Right forelimb (tissue), 1 donor: Measurements from ENCODE around the gene MPHOSPH9.
A peak's percentile ranks its signal among the peaks of the same experiment; 100 is the strongest.
"Not testable (repeated sequence)": the region's sequence is repeated elsewhere in the genome, so short reads cannot be mapped to it uniquely, and the experiment has no call there.

ENCODE experiments used
- DNase-seq: peaks from one replicate; pipeline ENCODE4 v3.0.0-alpha.2; 2018

Gene MPHOSPH9

DNA sequence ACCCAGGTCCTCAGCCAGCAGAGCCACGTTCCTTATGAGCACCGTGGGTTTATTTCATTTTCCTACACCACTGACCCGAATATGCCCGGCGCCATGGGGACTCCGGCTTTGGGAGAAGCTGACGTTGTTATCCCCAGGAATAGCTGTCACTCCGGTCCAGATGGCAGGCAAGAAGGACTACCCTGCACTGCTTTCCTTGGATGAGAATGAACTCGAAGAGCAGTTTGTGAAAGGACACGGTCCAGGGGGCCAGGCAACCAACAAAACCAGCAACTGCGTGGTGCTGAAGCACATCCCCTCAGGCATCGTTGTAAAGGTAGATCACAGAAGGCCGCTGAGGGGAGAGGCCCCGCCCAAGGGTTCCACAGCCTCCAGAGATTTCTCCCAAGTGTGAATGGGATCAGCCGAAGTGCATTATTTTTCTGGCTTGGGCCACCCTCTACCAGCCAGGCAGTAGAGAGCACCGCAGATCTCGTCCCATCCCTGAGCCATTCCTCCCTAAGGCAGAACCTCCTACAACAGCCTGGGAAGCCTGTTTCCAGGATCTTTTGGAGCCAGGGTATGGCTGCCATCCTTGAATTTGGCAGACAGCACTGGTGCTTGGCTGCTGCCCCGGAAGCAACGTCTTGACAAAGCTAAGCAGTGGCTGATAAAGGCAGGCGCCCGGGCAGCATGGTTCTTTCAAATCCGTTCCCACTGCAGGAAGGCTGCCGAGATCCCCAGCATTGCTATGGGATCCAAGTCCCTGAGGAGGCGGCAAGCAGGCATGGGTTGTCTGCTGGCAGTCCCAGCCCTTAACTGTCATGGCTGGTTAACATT is 20.9 kb upstream of the MPHOSPH9 start:
- DNase-seq: no peak

DNA sequence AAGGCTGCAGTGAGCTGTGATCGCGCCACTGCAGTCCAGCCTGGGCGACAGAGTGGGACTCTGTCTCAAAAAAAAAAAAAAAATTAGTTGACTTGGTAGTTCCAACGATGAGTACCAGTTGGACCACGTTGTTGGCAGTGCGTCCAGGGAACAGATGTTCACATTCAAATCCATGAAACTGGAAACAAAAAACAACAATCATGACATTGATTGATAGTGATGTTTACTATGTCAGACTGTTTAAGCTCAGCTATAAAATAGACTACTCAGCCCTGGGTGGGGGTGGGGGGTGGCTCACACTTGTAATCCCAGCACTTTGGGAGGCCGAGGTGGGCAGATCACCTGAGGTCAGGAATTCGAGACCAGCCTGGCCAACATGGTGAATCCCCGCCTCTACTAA is 19.4 kb upstream of the MPHOSPH9 start:
- not testable (repeated sequence) for DNase-seq

DNA sequence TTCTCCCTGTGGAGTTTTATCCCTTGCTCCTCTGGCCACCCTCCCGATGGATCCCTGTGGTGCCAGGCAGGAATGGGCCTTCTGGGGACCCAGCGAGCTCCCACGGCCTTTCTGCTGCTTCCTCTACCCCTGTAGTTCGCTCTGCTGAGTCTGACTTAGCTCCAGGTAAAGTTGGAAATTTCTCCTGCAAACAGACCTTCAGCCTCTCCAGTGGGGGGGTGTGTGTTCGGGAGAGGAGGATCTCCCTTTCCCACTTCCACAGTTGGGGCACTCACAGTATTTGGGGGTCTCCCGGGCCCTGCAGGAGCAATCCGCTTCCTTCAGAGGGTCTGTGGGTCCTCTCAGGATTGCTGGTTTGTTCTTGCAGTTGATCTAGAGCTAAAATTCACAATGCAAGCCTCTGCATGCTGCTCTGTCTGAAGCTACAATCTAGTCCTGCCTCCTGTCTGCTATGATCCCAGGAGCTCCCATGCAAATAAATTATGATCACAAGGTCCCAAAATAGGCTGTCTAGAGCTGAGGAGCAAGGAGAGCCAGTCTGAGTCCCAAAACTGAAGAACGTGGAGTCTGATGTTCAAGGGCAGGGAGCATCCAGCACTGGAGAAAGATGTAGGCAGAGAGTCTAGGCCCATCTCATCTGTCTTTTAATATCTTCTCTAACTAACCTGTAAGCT is 18.6 kb upstream of the MPHOSPH9 start:
- no peak for DNase-seq

DNA sequence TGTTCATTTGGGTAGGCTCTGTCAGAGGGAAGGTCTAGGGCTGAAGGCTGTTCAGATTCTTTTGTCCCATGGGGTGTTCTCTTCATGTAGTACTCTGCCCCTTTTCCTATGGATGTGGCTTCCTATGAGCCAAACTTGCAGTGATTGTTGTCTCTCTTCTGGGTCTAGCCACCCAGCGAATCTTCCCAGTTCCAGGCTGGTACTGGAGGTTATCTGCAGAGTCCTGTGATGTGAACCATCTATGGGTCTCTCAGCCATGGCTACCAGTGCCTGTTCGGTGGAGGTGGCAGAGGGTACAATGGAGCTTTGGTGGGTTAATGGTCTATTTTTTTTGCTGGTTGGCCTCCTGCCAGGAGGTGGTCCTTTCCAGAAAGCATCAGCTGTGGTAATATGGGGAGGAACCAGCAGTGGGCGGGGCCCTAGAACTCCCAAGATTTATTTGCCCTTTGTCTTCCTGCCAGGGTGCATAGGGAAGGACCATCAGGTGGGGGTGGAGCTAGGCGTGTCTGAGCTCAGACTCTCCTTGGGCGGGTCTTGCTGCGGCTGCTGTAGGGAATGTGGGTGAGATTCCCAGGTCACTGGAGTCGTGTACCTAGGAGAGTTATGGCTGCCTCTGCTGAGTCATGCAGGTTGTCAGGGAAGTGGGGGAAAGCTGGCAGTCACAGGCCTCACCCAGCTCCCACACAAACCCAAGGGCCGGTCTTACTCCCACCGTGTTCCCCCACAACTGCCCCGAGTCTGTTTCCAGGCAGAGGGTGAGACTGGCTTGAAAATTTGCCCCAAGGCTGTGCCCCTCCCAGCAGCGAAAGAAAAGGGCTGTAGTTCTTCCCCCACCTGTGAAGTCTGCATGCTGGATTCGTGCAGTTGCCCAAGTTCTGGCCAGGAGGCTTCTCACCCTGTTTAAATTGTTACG is 17.8 kb upstream of the MPHOSPH9 start:
- DNase-seq: no peak

DNA sequence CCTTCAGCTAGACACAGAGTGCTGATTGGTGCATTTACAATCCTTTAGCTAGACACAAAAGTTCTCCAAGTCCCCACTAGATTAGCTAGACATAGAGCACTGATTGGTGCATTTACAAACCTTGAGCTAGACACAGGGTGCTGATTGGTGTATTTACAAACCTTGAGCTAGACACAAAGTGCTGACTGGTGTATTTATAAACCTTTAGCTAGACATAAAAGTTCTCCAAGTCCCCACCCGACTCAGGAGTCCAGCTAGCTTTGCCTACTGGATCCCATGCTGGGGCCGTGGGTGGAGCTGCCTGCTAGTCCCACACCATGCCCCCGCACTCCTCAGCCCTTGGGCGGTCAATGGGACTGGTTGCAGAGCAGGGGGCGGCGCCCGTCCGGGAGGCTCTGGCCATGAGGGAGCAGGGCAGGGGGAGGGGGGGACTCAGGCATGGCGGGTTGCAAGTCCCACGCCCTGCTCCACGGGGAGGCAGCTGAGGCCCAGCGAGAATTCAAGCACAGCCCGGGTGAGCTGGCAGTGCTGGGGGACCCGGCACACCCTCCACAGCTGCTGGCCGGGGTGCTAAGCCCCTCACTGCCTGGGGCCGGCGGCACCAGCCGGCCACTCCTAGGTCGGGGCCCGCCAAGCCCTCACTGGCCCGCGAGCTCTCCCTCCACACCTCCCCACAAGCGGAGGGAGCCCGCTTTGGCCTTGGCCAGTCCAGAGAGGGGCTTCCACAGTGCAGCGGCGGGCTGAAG is 16.2 kb upstream of the MPHOSPH9 start:
- not testable (repeated sequence) for DNase-seq

DNA sequence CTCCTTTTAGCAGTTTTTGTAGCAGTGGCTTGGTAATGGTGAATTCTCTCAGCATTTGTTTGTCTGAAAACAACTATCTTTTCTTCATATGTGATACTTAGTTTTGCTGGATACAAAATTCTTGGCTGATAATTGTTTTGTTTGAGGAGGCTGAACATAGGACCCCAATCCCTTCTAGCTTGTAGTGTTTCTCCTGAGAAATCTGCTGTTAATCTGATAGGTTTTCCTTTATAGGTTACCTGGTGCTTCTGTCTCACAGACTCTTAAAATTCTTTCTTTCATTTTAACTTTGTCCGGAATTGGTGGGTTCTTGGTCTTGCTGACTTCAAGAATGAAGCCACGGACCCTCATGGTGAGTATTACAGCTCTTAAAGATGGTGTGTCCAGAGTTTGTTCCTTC is 15.2 kb upstream of the MPHOSPH9 start:
- DNase-seq: not testable (repeated sequence)

DNA sequence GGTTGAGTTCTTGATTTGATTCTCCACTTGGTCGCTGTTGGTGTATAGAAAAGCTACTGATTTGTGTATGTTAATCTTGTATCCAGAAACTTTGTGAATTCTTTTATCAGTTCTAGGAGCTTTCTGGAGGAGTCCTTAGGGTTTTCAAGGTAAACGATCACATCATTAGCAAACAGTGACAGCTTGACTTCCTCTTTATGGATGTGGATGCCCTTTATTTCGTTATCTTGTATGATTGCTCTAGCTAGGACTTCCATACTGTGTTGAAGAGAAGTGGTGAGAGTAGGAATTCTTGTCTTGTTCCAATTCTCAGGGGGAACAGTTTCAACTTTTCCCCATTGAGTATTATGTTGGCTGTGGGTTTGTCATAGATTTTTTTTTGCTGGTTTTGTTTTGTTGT is 12.7 kb upstream of the MPHOSPH9 start:
- no peak for DNase-seq

DNA sequence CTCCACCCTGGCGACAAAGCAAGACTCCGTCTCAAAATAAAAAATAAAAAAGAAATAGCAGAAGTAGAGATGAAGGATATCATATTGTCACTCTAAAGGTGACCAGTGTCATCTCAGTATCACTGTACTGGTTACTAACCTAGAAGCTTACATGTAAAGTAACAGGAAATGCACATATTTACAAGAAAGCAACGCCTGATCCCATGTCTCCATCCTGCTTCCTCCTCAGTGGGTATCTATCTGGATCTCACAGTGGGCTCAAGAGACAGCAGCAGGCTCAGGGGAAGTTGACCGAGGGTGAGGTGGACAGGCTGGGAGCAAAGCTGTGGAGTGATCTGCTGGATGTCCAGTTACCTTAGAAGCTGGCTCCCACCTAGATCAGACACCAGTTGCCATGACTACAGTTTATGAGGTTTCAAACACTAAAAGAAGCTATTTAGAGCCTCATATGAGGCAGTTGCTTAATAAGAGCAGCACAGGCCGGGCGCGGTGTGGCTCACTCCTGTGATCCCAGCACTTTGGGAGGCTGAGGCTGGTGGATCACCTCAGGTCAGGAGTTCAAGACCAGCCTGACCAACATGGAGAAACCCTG is 10.8 kb upstream of the MPHOSPH9 start:
- DNase-seq: no peak

DNA sequence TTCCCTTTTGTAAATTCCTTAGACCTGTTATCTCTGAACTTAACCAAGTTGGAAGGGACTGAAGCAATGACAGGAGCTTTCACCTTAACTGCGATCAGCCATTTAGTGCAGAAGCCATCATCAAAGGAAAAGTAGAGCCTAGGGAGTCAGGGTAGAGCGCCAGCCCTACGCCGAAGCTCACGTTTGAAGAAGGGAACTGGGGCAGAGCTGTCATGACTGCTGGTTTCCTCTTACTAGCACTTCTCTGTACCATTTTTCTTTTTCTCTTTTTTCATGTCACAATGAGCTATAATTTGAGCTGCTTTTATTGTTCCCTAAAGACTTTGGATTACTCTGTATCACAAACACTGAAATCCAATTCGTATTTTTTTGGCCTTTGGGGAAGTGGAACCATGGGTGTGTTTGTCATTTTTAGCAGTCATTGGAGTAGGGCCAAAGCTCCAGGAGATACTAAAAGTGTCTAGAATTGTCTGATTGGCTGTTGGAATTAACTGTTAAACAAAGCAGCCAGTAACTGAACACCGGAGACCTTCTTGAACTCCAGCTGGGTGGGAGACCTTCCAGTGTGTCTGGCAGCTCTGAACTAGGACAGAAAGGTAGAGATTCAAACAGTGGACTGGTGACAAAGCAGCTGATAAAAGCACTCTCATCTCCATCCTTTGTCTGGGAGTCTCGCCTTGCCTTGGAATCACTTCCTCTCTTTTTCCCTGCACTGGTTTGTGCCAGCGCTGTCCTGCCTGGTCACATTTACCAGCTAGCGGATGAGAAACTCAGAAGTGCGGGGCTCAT is 9.4 kb upstream of the MPHOSPH9 start:
- DNase-seq: no peak

DNA sequence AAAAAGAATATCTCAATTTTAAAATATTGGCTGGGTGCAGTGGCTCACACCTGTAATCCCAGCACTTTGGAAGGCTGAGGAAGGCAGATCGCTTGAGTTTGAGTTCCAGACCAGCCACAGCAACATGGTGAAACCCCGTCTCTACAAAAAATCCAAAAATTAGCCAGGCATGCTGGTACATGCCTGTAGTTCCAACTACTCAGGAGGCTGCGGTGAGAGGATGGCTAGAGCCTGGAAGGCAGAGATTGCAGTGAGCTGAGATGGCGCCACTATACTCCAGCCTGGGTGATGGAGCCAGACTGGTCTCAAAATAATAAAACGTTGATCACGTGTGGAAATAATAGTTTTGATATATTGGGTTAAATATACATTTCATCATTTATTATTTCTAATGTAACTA is 6.0 kb upstream of the MPHOSPH9 start:
- DNase-seq: no peak

DNA sequence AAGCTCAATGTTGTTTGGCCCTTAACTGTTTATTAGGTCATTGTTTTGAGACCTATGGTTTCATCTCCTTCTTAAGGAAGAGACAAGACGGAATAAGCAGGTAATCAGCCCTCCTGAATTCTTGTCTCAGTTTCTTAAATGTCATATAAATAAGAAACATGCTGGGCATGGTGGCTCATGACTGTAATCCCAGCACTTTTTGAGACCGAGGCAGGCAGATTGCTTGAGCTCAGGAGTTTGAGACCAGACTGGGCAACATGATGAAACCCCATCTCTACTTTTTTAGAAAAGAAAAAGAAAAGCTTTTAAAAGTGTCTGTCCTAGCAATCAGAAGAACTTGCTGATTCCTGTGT is 5.4 kb upstream of the MPHOSPH9 start:
- DNase-seq: no peak

DNA sequence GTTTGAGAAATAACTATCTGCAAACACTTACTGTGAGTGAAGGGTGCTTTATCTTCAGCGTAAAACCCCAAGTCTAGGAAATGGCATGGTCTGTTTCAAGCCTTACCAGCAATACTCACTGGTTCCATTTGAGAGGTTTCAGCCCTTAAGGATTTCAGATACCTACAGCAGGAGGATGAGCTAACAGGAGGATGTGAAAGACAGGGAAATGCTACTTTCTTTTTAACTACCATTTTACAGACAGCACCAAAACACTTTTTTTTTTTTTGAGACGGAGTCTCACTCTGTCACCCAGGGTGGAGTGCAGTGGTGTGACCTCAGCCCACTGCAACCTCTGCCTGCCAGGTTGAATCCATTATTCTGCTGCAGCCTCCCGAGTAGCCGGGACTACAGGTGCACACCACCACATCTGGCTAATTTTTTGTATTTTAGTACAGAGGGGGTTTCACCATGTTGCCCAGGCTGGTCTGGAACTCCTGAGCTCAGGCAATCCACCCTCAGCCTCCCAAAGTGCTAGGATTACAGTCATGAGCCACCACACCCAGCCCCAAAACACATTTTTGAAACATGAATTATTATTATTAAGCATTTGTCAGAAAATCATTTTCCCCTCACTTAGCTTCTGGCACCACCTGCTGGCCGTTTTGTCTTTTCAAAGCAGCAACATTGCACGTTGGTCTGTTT is 4.8 kb upstream of the MPHOSPH9 start:
- peak; percentile 72 for DNase-seq

DNA sequence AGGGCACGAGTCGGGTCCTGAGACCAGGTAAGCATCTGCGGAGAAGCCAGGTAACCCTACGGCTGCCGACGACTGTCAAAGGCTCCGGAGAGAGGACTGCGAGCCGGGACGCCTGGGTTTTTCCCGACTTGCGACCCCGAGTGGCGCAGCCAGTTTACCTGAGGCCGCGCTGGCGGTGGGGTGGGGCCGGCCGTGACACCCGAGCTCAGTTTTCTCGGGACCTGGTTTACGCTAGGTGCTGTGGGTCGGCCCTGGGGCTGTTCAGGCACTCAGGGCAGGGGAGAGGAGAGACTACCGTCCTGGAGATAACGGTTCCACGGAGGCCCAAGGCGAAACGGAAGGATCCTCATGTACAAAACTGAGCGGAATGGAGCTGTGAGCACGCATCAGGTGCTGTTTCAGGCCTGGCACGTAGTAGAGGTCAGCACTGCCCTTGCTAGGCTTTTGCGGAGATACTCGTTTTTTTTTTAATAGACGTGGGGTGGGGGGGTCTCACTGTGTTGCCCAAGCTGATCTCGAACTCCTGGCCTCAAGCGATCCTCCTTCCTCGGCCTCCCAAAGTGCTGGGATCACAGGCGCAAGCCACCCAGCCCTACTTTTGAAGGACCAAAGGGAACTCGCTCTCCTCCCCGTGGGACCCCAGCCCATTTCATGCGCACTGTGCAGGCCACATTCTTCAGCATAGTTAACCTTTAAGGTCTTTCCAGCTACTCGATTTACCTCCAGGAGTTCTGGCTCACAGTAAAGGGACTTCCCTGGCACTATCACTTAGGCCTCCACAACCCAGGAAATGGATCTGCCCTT is 766 bp upstream of the MPHOSPH9 start:
- no peak for DNase-seq

DNA sequence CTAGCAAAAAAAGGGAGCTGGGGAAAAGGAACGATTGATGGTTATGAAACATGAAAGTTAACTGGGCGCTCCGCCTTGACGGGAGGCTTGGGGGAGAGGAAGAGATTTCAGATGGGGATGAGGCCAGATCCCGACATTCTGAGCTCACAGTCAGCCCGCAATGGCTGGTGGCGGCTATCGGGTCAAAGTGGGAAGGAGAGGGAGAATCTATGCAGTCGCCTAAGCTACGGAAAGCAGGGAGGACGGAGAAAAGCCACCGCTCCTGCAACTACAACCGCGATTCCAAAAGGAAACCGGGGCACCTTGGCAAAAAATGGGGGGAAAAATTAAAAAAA is 502 bp downstream of the MPHOSPH9 start:
- no peak for DNase-seq

DNA sequence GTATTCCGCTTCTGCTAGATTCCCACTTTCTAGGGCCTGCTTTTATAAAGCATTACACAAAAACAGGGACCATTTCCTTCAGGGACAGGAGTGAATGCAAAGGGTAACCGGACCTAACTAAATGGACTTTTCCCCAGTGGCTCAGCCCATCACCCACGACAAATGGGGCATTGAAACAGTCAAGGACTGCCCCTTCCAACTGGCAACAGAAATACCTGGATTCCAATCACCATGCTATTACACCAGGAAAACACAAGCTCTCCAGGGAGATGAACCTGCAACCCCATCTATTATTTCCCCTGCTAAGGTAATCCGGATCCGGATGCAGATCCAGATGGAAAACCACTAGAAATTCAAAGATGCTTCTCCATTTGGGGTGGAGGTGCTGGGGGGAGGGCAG is 1.0 kb downstream of the MPHOSPH9 start:
- DNase-seq: no peak

DNA sequence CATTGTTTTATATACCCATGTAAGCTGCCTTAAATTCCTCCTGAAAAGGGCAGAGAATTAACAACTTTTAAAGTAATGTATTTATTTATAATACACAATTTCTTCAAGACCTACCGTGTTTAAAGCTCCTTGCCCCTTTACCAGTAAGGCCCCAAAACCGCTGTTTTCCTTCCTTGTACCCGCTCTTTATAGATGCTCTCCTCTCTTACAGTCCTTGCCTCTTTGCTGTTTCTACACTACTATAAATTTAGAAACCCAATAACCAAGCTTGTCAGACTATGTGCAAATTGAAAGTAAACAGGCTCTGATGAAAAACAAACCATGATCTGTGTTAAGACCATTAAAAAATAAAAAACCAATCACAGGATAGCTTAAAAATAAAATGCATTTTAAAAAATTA is 3.9 kb downstream of the MPHOSPH9 start:
- no peak for DNase-seq

DNA sequence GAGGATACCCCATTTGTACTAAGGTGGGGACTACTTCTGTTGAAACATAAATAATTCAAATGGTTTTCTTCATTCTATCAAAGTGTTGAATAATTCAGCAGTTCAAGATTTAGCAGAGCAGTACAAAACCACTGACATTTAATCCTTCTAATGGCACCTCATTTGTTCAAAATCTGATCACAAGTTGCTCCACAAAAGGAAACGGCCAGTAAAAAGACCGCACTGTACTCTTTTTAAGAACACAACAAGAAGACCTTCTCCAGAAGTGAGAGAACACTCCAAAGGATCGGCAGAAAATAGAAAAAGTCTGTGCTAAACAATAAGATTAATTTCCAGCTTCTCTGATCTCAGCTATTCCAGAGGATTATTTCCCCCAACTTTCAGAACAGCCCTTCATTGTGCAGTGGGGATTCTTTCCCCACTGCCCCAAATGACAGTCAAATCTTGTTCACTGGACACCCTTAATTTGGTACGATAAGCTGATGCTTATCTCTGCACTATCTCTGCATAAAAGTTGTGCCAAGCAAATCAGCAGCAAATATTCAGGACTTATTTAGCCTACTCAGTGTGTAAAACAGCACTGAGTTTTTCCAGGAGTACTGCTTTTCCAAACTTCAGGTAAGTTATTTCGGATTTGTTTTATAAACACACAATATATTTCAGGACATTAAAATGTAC is 5.2 kb downstream of the MPHOSPH9 start:
- no peak for DNase-seq

DNA sequence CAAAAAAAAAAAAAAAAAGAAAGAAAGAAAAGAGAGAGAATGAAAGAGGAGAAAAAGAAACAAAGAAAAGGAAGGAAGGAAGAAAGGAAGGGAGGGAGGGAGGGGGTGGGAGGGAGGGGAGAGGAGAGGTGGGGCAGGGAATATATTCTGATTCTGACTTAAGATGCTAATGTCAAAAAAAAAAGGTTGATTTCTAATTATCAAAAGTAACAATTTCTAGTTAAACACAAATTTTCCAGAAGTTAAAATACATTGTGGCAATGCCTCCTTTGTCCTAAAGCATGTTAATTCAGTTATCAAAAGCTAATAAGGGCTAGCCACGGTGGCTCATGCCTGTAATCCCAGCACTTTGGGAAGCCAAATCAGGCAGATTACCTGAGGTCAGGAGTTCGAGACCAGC is 7.5 kb downstream of the MPHOSPH9 start:
- DNase-seq: no peak

DNA sequence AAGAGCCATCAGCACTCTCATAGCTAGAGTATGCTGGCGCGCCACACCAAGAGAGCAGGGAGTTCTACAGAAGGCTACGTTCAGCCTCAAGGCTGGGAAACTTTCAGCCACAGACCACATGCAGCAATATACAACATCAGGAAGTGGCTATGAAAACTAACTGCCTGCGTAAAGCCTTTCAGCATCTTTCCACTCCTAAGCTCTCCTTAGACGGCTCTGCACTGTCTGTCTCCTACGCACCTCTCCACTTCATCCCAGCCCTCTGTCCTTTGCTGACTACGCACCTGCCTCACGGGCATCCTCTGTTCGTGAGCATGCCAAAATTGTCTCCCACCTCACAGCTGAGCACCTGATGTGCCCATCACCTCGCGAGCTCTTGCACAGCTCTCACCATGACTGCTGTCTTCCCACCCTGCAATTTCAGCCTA is 9.7 kb downstream of the MPHOSPH9 start:
- DNase-seq: no peak

DNA sequence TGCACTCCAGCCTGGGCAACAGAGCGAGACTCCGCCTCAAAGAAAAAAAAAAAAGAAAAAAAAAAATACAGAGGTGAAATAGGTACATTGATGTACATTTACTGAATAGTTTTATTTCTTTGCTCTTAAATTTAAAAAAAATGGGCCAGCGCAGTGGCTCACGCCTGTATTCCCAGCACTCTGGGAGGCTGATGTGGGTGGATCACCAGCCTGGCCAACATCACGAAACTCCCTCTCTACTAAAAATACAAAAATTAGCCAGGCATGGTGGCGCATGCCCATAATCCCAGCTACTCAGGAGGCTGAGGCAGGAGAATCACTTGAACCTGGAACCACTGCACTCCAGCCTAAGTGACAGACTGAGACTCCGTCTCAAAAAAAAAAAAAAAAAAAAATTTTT is 25.1 kb downstream of the MPHOSPH9 start:
- not testable (repeated sequence) for DNase-seq
